Immature natural killer cell (primary cell): ENCODE results near the gene PSME4. TPM values are rescaled to one million over a fixed set of nuclear protein-coding genes. Genes with fewer than 3 reads are reported as not detected.
"Not testable (repeated sequence)": the region's sequence is repeated elsewhere in the genome, so short reads cannot be mapped to it uniquely, and the experiment has no call there.

Source experiments
- DNase-seq, 3 donors: peaks; one replicate each; pipeline ENCODE4 v3.0.0; 2022; ENCODE audit warnings: mixed read lengths in 1 of 3
- H3K27ac Mint-ChIP-seq, 6 donors: one replicate each; pipeline ENCODE4 v1.8.0; 2020; ENCODE audit warnings: mixed read lengths in 6 of 6, mild to moderate bottlenecking in 5 of 6, inconsistent platforms in 4 of 6, moderate library complexity in 3 of 6
- H3K27me3 Mint-ChIP-seq, 3 donors: one replicate each; pipeline ENCODE4 v1.8.0; 2020 to 2021; ENCODE audit warnings: low read depth in 3 of 3, mild to moderate bottlenecking in 3 of 3, mixed read lengths in 3 of 3, moderate library complexity in 3 of 3, inconsistent platforms in 1 of 3
- H3K36me3 Mint-ChIP-seq, 3 donors: one replicate each; pipeline ENCODE4 v1.8.0; 2020; ENCODE audit warnings: mixed read lengths in 3 of 3, inconsistent platforms in 2 of 3, mild to moderate bottlenecking in 2 of 3
- H3K4me1 Mint-ChIP-seq, 2 donors: one replicate each; pipeline ENCODE4 v1.8.0; 2020; ENCODE audit warnings: inconsistent platforms in 2 of 2, mild to moderate bottlenecking in 2 of 2, mixed read lengths in 2 of 2, moderate library complexity in 1 of 2
- H3K4me3 Mint-ChIP-seq, 5 donors: one replicate each; pipeline ENCODE4 v1.8.0; 2020; ENCODE audit warnings: mild to moderate bottlenecking in 5 of 5, mixed read lengths in 5 of 5, inconsistent platforms in 3 of 5, moderate library complexity in 3 of 5
- H3K9me3 Mint-ChIP-seq, 6 donors: one replicate each; pipeline ENCODE4 v1.8.0; 2020; ENCODE audit warnings: mild to moderate bottlenecking in 6 of 6, mixed read lengths in 6 of 6, inconsistent platforms in 4 of 6, moderate library complexity in 3 of 6
- polyA plus RNA-seq, 3 donors: library from polyadenylated mRNA; unstranded; fragments of 300-500 nt; fragmentation: Illumina TruSeq; gene quantifications; one replicate each; pipeline ENCODE4 v1.2.3, GENCODE V29; 2021

PSME4 gene
- polyA plus RNA-seq, 3 donors from 2014 or later = 1.8 to 8.8 (median 4.2) TPM

- H3K36me3 Mint-ChIP-seq = peaks cover 13 to 39% (median 16%) of the 10 kb centered on the region in 3 donors
- H3K9me3 Mint-ChIP-seq = no peaks in the 10 kb centered on the region
- DNase-seq = no peak
- H3K4me3 Mint-ChIP-seq = no peak overlapping the region
- peaks cover 0 to 4% of the 10 kb centered on the region in 2 donors for H3K4me1 Mint-ChIP-seq
- peak overlapping the region in 1 of 6 donors; percentile 45 for H3K27ac Mint-ChIP-seq
- H3K27me3 Mint-ChIP-seq = no peaks in the 10 kb centered on the region
Observed at GRCh38 chr2:53863538-53864227, 107.1 kb downstream of the PSME4 start.

- Mint-ChIP-seq H3K27ac (peak overlapping the region in 1 of 6 donors; percentile 43), H3K4me1 (peaks cover 0 to 11% of the 10 kb centered on the region in 2 donors), H3K4me3 (no peak overlapping the region), H3K36me3 (peaks cover 7 to 36% (median 15%) of the 10 kb centered on the region in 3 donors), H3K9me3 (no peaks in the 10 kb centered on the region), H3K27me3 (peaks cover 0 to 1% (median 0%) of the 10 kb centered on the region in 3 donors)
- DNase-seq = no peak
Observed at GRCh38 chr2:53861824-53862223, 109.0 kb downstream of the PSME4 start.

- DNase-seq = no peak
- H3K27me3 Mint-ChIP-seq = peaks cover 0 to 5% (median 0%) of the 10 kb centered on the region in 3 donors
- H3K4me1 Mint-ChIP-seq = peaks cover 0 to 11% of the 10 kb centered on the region in 2 donors
- H3K27ac Mint-ChIP-seq = peak within 1 kb of the TSS in 1 of 6 donors; percentile 6
- peaks cover 0 to 16% (median 9%) of the 10 kb centered on the region in 3 donors for H3K36me3 Mint-ChIP-seq
- no peak within 1 kb of the TSS for H3K4me3 Mint-ChIP-seq
- H3K9me3 Mint-ChIP-seq = no peaks in the 10 kb centered on the region
Observed at GRCh38 chr2:53859206-53860181, 111.3 kb downstream of the PSME4 start, which contains the start of gene GPR75. Gene GPR75, minus strand, starts transcription at chr2:53859967. Its CDS starts 5,211 bp downstream, at chr2:53854756.

GRCh38 chr2:53856272-53856671 lies 114.5 kb downstream of the PSME4 start:
- DNase-seq = no peak
- peaks cover 0 to 5% (median 0%) of the 10 kb centered on the region in 3 donors for H3K27me3 Mint-ChIP-seq
- peaks cover 0 to 11% of the 10 kb centered on the region in 2 donors for H3K4me1 Mint-ChIP-seq
- no peaks in the 10 kb centered on the region for H3K9me3 Mint-ChIP-seq
- H3K36me3 Mint-ChIP-seq = peaks cover 4 to 26% (median 14%) of the 10 kb centered on the region in 3 donors
- H3K27ac Mint-ChIP-seq = peak overlapping the region in 1 of 6 donors; percentile 47
- H3K4me3 Mint-ChIP-seq = no peak overlapping the region

GRCh38 chr2:53854678-53855077 lies 116.1 kb downstream of the PSME4 start:
- Mint-ChIP-seq H3K4me3 (no peak overlapping the region), H3K27ac (peak overlapping the region in 2 of 6 donors; percentile 7 to 47), H3K9me3 (no peaks in the 10 kb centered on the region), H3K4me1 (peaks cover 0 to 11% of the 10 kb centered on the region in 2 donors), H3K27me3 (peaks cover 0 to 5% (median 0%) of the 10 kb centered on the region in 3 donors), H3K36me3 (peaks cover 4 to 20% (median 14%) of the 10 kb centered on the region in 3 donors)
- DNase-seq = no peak

- Mint-ChIP-seq H3K27ac (peak overlapping the region in 1 of 6 donors; percentile 0), H3K9me3 (no peaks in the 10 kb centered on the region), H3K36me3 (peaks cover 4 to 20% (median 16%) of the 10 kb centered on the region in 3 donors), H3K27me3 (peaks cover 0 to 3% (median 0%) of the 10 kb centered on the region in 3 donors), H3K4me3 (no peak overlapping the region), H3K4me1 (no peaks in the 10 kb centered on the region)
- DNase-seq = no peak
Observed at GRCh38 chr2:53852532-53852931, 118.3 kb downstream of the PSME4 start.

GRCh38 chr2:53851052-53851757 lies 119.6 kb downstream of the PSME4 start:
- H3K4me1 Mint-ChIP-seq = not testable (repeated sequence)

GRCh38 chr2:53848062-53848461 lies 122.7 kb downstream of the PSME4 start:
- H3K27ac Mint-ChIP-seq = peak overlapping the region in 1 of 6 donors; percentile 1
- H3K4me3 Mint-ChIP-seq = no peak overlapping the region
- H3K4me1 Mint-ChIP-seq = peaks cover 0 to 7% of the 10 kb centered on the region in 2 donors
- H3K9me3 Mint-ChIP-seq = no peaks in the 10 kb centered on the region
- peaks cover 0 to 9% (median 6%) of the 10 kb centered on the region in 3 donors for H3K36me3 Mint-ChIP-seq
- no peak for DNase-seq
- peaks cover 1 to 2% (median 2%) of the 10 kb centered on the region in 3 donors for H3K27me3 Mint-ChIP-seq

More at GRCh38 chr2:53851052-53851757, 119.6 kb downstream of the PSME4 start:
- not testable (repeated sequence) for H3K4me3 Mint-ChIP-seq, DNase-seq, H3K9me3 Mint-ChIP-seq, H3K27me3 Mint-ChIP-seq
- H3K27ac Mint-ChIP-seq = peak overlapping the region in 2 of 6 donors; percentile 61 to 65
- H3K36me3 Mint-ChIP-seq = peaks cover 4 to 20% (median 16%) of the 10 kb centered on the region in 3 donors

- peaks cover 1 to 7% of the 10 kb centered on the region in 2 donors for H3K4me1 Mint-ChIP-seq
- H3K4me3 Mint-ChIP-seq = no peak overlapping the region
- H3K27me3 Mint-ChIP-seq = peaks cover 1 to 4% (median 2%) of the 10 kb centered on the region in 3 donors
- no peak for DNase-seq
- H3K27ac Mint-ChIP-seq = no peak overlapping the region
- H3K36me3 Mint-ChIP-seq = peaks cover 0 to 12% (median 6%) of the 10 kb centered on the region in 3 donors
- no peaks in the 10 kb centered on the region for H3K9me3 Mint-ChIP-seq
Observed at GRCh38 chr2:53843595-53843994, 127.2 kb downstream of the PSME4 start.

- DNase-seq = no peak
- Mint-ChIP-seq H3K36me3 (peaks cover 0 to 8% (median under 1%) of the 10 kb centered on the region in 3 donors), H3K27me3 (peaks cover 1 to 4% (median 2%) of the 10 kb centered on the region in 3 donors), H3K9me3 (no peaks in the 10 kb centered on the region), H3K27ac (no peak overlapping the region), H3K4me3 (no peak overlapping the region), H3K4me1 (peaks cover 1 to 7% of the 10 kb centered on the region in 2 donors)
Observed at GRCh38 chr2:53842891-53843290, 127.9 kb downstream of the PSME4 start.

GRCh38 chr2:53841651-53842050 lies 129.1 kb downstream of the PSME4 start:
- DNase-seq, H3K4me1 Mint-ChIP-seq, H3K36me3 Mint-ChIP-seq, H3K9me3 Mint-ChIP-seq, H3K4me3 Mint-ChIP-seq, H3K27me3 Mint-ChIP-seq, H3K27ac Mint-ChIP-seq: not testable (repeated sequence)

GRCh38 chr2:53840580-53840979 lies 130.2 kb downstream of the PSME4 start:
- Mint-ChIP-seq H3K36me3 (peaks cover 7 to 10% (median 8%) of the 10 kb centered on the region in 3 donors), H3K27me3 (peaks cover under 1 to 4% (median 2%) of the 10 kb centered on the region in 3 donors), H3K27ac (no peak overlapping the region), H3K4me1 (peaks cover 1 to 7% of the 10 kb centered on the region in 2 donors), H3K9me3 (no peaks in the 10 kb centered on the region), H3K4me3 (no peak overlapping the region)
- DNase-seq = no peak

GRCh38 chr2:53829980-53830290 lies 140.9 kb downstream of the PSME4 start:
- H3K4me1 Mint-ChIP-seq, H3K27ac Mint-ChIP-seq, DNase-seq, H3K4me3 Mint-ChIP-seq, H3K9me3 Mint-ChIP-seq, H3K27me3 Mint-ChIP-seq: not testable (repeated sequence)
- peaks cover 13 to 29% (median 25%) of the 10 kb centered on the region in 3 donors for H3K36me3 Mint-ChIP-seq
